H1 (cell line): ENCODE results near the gene DKC1. TPM values are rescaled to one million over a fixed set of nuclear protein-coding genes. Genes with fewer than 3 reads are reported as not detected.

Experiments used
- CTCF ChIA-PET: fragments of 300-600 bp; sonication (Branson Sonifier 250); formaldehyde crosslinking; loops from one replicate; lab custom pipeline; 2021; ENCODE audit not compliant: partially characterized antibody; lab: Charles Lee
- POLR2A ChIA-PET: fragments of 300-600 bp; sonication (Branson Sonifier 250); formaldehyde crosslinking; loops from one replicate; lab custom pipeline; 2021; ENCODE audit warnings: inconsistent platforms; ENCODE audit not compliant: partially characterized antibody; lab: Charles Lee
- DNase-seq, 2 experiments: peaks; one replicate each; pipeline versions ENCODE4 v3.0.0 to v3.0.0-alpha.2; 2010 to 2022; ENCODE audit warnings: low spot score in 2 of 2, low read depth in 1 of 2, mixed read lengths in 1 of 2
- FAIRE-seq: peaks from 2 replicates; lab custom pipeline; 2011; peaks lifted over from hg19 to GRCh38; lab: Jason Lieb, UNC
- H2AFZ ChIP-seq: 2 replicates; pipeline ENCODE4 v1.8.1; 2012; ENCODE audit warnings: low read length, inconsistent platforms
- H2AK5ac ChIP-seq: 2 replicates; pipeline ENCODE4 v1.6.1; 2013; ENCODE audit warnings: low read depth, low read length
- H2BK120ac ChIP-seq: replicated peaks from 2 replicates; pipeline ENCODE3; 2013; ENCODE audit warnings: low read depth, low read length, inconsistent platforms
- H2BK12ac ChIP-seq: 2 replicates; pipeline ENCODE4 v1.6.1; 2013; ENCODE audit warnings: low read depth, low read length
- H2BK15ac ChIP-seq: 2 replicates; pipeline ENCODE4 v1.6.1; 2013; ENCODE audit warnings: low read length
- H2BK20ac ChIP-seq: 2 replicates; pipeline ENCODE4 v1.6.1; 2013; ENCODE audit warnings: low read length
- H2BK5ac ChIP-seq: 2 replicates; pipeline ENCODE4 v1.6.1; 2013; ENCODE audit warnings: low read depth, low read length
- H3K14ac ChIP-seq: 2 replicates; pipeline ENCODE4 v1.6.1; 2013; ENCODE audit warnings: inconsistent platforms; ENCODE audit not compliant: insufficient read length
- H3K18ac ChIP-seq: 2 replicates; pipeline ENCODE4 v1.6.1; 2013; ENCODE audit warnings: low read length; ENCODE audit errors: extremely low read depth
- H3K23ac ChIP-seq: 2 replicates; pipeline ENCODE4 v1.6.1; 2013; ENCODE audit warnings: inconsistent platforms; ENCODE audit not compliant: insufficient read length
- H3K23me2 ChIP-seq: 2 replicates; pipeline ENCODE4 v1.6.1; 2013; ENCODE audit warnings: low read depth, low read length
- H3K27ac ChIP-seq: 2 replicates; pipeline ENCODE4 v1.6.1; 2011; ENCODE audit warnings: low read depth, low read length, inconsistent platforms
- H3K27me3 ChIP-seq, 4 experiments: replicated peaks in 1 of 4; 1 replicate in 1 of 4; 2 replicates in 3 of 4; pipeline versions ENCODE4 v1.6.1 to v1.8.1; 2011 to 2013; ENCODE audit warnings: low read length in 3 of 4, mild to moderate bottlenecking in 3 of 4, inconsistent platforms in 2 of 4, mixed read lengths in 2 of 4, moderate library complexity in 1 of 4; ENCODE audit not compliant: control insufficient read depth in 3 of 4, insufficient read depth in 3 of 4; ENCODE audit errors: extremely low read depth in 1 of 4
- H3K36me3 ChIP-seq, 4 experiments: 2 replicates each; pipeline versions ENCODE4 v1.6.1 to v1.8.1; 2011 to 2013; ENCODE audit warnings: mild to moderate bottlenecking in 4 of 4, low read length in 3 of 4, moderate library complexity in 2 of 4, control low read depth in 1 of 4, inconsistent platforms in 1 of 4; ENCODE audit not compliant: insufficient read depth in 4 of 4, control insufficient read depth in 2 of 4
- H3K4ac ChIP-seq: replicated peaks from 2 replicates; pipeline ENCODE3; 2013; ENCODE audit warnings: low read length, low read depth, mixed read lengths, inconsistent platforms; ENCODE audit not compliant: insufficient read length
- H3K4me1 ChIP-seq, 4 experiments: replicated peaks in 1 of 4; 1 replicate in 1 of 4; 2 replicates in 3 of 4; pipeline versions ENCODE4 v1.6.1 to v1.8.1; 2011 to 2013; ENCODE audit warnings: low read length in 3 of 4, inconsistent platforms in 2 of 4, mixed read lengths in 1 of 4; ENCODE audit not compliant: insufficient read depth in 4 of 4, control insufficient read depth in 3 of 4
- H3K4me2 ChIP-seq, 2 experiments: 2 replicates each; pipeline versions ENCODE4 v1.6.1 to v1.8.1; 2011 to 2013; ENCODE audit warnings: low read depth in 2 of 2, low read length in 2 of 2, control low read depth in 1 of 2, inconsistent platforms in 1 of 2, mild to moderate bottlenecking in 1 of 2; ENCODE audit not compliant: insufficient read depth in 1 of 2
- H3K4me3 ChIP-seq, 4 experiments: fragments of 200-600, 300-600 bp in 1 of 4; sonication (generic), shearing (Covaris generic), sonication (Bioruptor Twin) in 1 of 4; 2 replicates each; pipeline versions ENCODE4 v1.5.1 to v1.8.1; 2011 to 2016; ENCODE audit warnings: low read length in 4 of 4, low read depth in 3 of 4, control low read depth in 2 of 4, inconsistent platforms in 2 of 4, mild to moderate bottlenecking in 2 of 4, mixed read lengths in 1 of 4, moderate library complexity in 1 of 4; ENCODE audit not compliant: insufficient read depth in 2 of 4; ENCODE audit errors: extremely low read depth in 1 of 4
- H3K56ac ChIP-seq: replicated peaks from 2 replicates; pipeline ENCODE3; 2013; ENCODE audit warnings: low read depth, mild to moderate bottlenecking, mixed read lengths, low read length, inconsistent platforms; ENCODE audit not compliant: insufficient read length
- H3K79me1 ChIP-seq: 2 replicates; pipeline ENCODE4 v1.6.1; 2013; ENCODE audit warnings: low read depth, low read length, control low read depth
- H3K79me2 ChIP-seq, 2 experiments: 2 replicates each; pipeline versions ENCODE4 v1.6.1 to v1.8.1; 2012 to 2013; ENCODE audit warnings: low read length in 2 of 2, mild to moderate bottlenecking in 2 of 2, inconsistent platforms in 1 of 2; ENCODE audit not compliant: insufficient read depth in 2 of 2, control insufficient read depth in 1 of 2
- H3K9ac ChIP-seq, 4 experiments: replicated peaks in 1 of 4; 1 replicate in 1 of 4; 2 replicates in 3 of 4; pipeline versions ENCODE4 v1.6.1 to v1.8.1; 2011 to 2013; ENCODE audit warnings: low read depth in 3 of 4, low read length in 3 of 4, control low read depth in 2 of 4, mild to moderate bottlenecking in 2 of 4, moderate library complexity in 2 of 4, inconsistent platforms in 1 of 4; ENCODE audit errors: extremely low read depth in 1 of 4
- H3K9me3 ChIP-seq, 2 experiments: 2 replicates each; pipeline versions ENCODE4 v1.6.1 to v1.8.1; 2012 to 2013; ENCODE audit warnings: mild to moderate bottlenecking in 2 of 2, moderate library complexity in 2 of 2, control low read depth in 1 of 2, inconsistent platforms in 1 of 2, low read depth in 1 of 2, low read length in 1 of 2, mixed read lengths in 1 of 2; ENCODE audit not compliant: insufficient read depth in 2 of 2
- H4K20me1 ChIP-seq, 2 experiments: replicated peaks in 1 of 2; 2 replicates each; pipeline versions ENCODE3 to v1.8.1; 2011 to 2013; ENCODE audit warnings: inconsistent platforms in 2 of 2, low read length in 2 of 2, mild to moderate bottlenecking in 1 of 2; ENCODE audit not compliant: insufficient read depth in 2 of 2, control insufficient read depth in 1 of 2
- H4K5ac ChIP-seq: 2 replicates; pipeline ENCODE4 v1.6.1; 2013; ENCODE audit warnings: low read length, low read depth, mixed read lengths, inconsistent platforms; ENCODE audit not compliant: insufficient read length
- H4K8ac ChIP-seq: 2 replicates; pipeline ENCODE4 v1.8.0; 2013; ENCODE audit warnings: mild to moderate bottlenecking, moderate library complexity, low read length, inconsistent platforms; ENCODE audit not compliant: insufficient read depth; ENCODE audit errors: extremely low read depth
- H4K91ac ChIP-seq: replicated peaks from 2 replicates; pipeline ENCODE3; 2013; ENCODE audit warnings: low read length, mixed read lengths, inconsistent platforms; ENCODE audit not compliant: insufficient read length
- NRF1 ChIP-seq: IDR thresholded peaks from 2 replicates; pipeline ENCODE4 v1.6.1; 2011; ENCODE audit warnings: mild to moderate bottlenecking, low read depth, low read length, improper control_type of control experiment
- POLR2A ChIP-seq, 2 experiments: IDR thresholded peaks; 1 replicate in 1 of 2; 2 replicates in 1 of 2; pipeline ENCODE4 v1.6.1; 2011; ENCODE audit warnings: low read depth in 2 of 2, low read length in 2 of 2, mild to moderate bottlenecking in 2 of 2; ENCODE audit errors: control extremely low read depth in 1 of 2
- WGBS, 2 experiments: shearing (Covaris generic) in 1 of 2; methylation state at CpG; one replicate each; pipeline versions ENCODE4 v1.1.6 to v1.1.7; 2013 to 2015; ENCODE audit warnings: low lambda C conversion rate in 2 of 2, mixed read lengths in 2 of 2, inconsistent platforms in 1 of 2, low coverage in 1 of 2, missing lambda C conversion rate in 1 of 2; ENCODE audit not compliant: insufficient replicate concordance in 2 of 2, insufficient coverage in 1 of 2, insufficient read length in 1 of 2; ENCODE audit errors: extremely low coverage in 1 of 2, missing lambda C conversion rate in 1 of 2; 5-methylcytosine and 5-hydroxymethylcytosine counted together
- polyA plus RNA-seq, 7 experiments: library from polyadenylated mRNA; depleted of rRNA in 3 of 7; stranded (reverse) in 5 of 7; unstranded in 2 of 7; fragments of >200 nt in 5 of 7; fragments of 200-250 nt in 2 of 7; gene quantifications; 1 replicate in 5 of 7; 2 replicates in 1 of 7; 4 replicates in 1 of 7; pipeline versions ENCODE4 v1.2.1 to v1.2.3, GENCODE V29; 2011 to 2013; ENCODE audit warnings: missing spikeins in 2 of 7, mixed read lengths in 2 of 7
- total RNA-seq: library from RNA; stranded (reverse); fragmentation: NEBNext Ultra II Directional; extraction: Animal tissue kit (Norgen Biotek cat#: 25700); gene quantifications from 2 replicates; pipeline ENCODE4 v1.2.1, GENCODE V29; 2021

DKC1 gene
- total and polyA plus RNA-seq, 2 of the 8 experiments (the other 6 are each of a cell fraction or from before 2014, with no cell fraction given): 65.6 to 143 TPM

GRCh38 chrX:154739952-154740465 lies 22.7 kb upstream of the DKC1 start:
- FAIRE-seq: no peak
- POLR2A ChIA-PET: no interaction called here
- no peak overlapping the region for H3K18ac ChIP-seq

More at GRCh38 chrX:154739952-154740465, 22.7 kb upstream of the DKC1 start:
- no peak overlapping the region for H2BK15ac ChIP-seq
- WGBS, 2 experiments: 95% methylated on average over 2 of the region's 2 CpGs; no CpG with 5 or more reads in 1 of the 2 experiments
- no peaks in the 10 kb centered on the region for H3K9me3 ChIP-seq
- no peak overlapping the region for H3K27ac ChIP-seq
- no peak overlapping the region for H2BK5ac ChIP-seq
- no peaks in the 10 kb centered on the region for H3K36me3 ChIP-seq
- H2AFZ ChIP-seq: no peak overlapping the region
- H3K4me3 ChIP-seq: no peak overlapping the region
- H3K4me1 ChIP-seq: no peaks in the 10 kb centered on the region
- no peaks in the 10 kb centered on the region for H3K79me1 ChIP-seq
- no peak overlapping the region for H3K4me2 ChIP-seq
- no peaks in the 10 kb centered on the region for H3K27me3 ChIP-seq
- no peak overlapping the region for H4K5ac ChIP-seq
- no peaks in the 10 kb centered on the region for H4K20me1 ChIP-seq
- DNase-seq: no peak
- H3K23ac ChIP-seq: no peak overlapping the region
- H2BK12ac ChIP-seq: no peak overlapping the region
- no peak overlapping the region for H3K4ac ChIP-seq
- H2AK5ac ChIP-seq: no peak overlapping the region
- no peaks in the 10 kb centered on the region for H3K79me2 ChIP-seq
- no peak overlapping the region for H2BK120ac ChIP-seq
- CTCF ChIA-PET: interaction anchor here (0.8 kb wide), 1 partner anchor 9 kb away, joined by 3 read pairs; no protein-coding TSS in a partner anchor
- H3K9ac ChIP-seq: no peak overlapping the region
- no peak overlapping the region for H2BK20ac ChIP-seq
- H4K91ac ChIP-seq: no peak overlapping the region
- H4K8ac ChIP-seq: no peak overlapping the region
- TF ChIP-seq POLR2A (IDR thresholded peaks at IDR 0.05; ENCODE audit: control extremely low read depth in 1 of 2, low read depth in 2 of 2, low read length in 2 of 2) (no peak), NRF1 (no peak)
- H3K14ac ChIP-seq: no peak overlapping the region
- H3K23me2 ChIP-seq: no peaks in the 10 kb centered on the region
- H3K56ac ChIP-seq: no peak overlapping the region
